SU-DHL-6 (cell line): ENCODE data around the gene FAM3D.
"Not testable (repeated sequence)": the region's sequence is repeated elsewhere in the genome, so short reads cannot be mapped to it uniquely, and the experiment has no call there.

Source experiments
- H2AFZ ChIP-seq: fragments of 200-600 bp; sonication (generic); 2 replicates; pipeline ENCODE4 v1.6.1; 2014; ENCODE audit warnings: low read depth, mild to moderate bottlenecking, moderate library complexity, mixed read lengths, antibody characterized with exemption, low read length; ENCODE audit not compliant: severe bottlenecking
- H3F3A ChIP-seq: fragments of 200-600 bp; shearing (Covaris generic); 2 replicates; pipeline ENCODE4 v1.6.0; 2016; ENCODE audit warnings: antibody characterized with exemption, mild to moderate bottlenecking; ENCODE audit not compliant: insufficient read depth
- H3K27ac ChIP-seq: fragments of 200-600 bp; sonication (generic); 2 replicates; pipeline ENCODE4 v1.5.1; 2016; ENCODE audit warnings: low read depth, mild to moderate bottlenecking, low read length, moderate library complexity, mixed read lengths
- H3K27me3 ChIP-seq: fragments of 200-600 bp; sonication (generic), shearing (Covaris generic); 2 replicates; pipeline ENCODE4 v1.6.0; 2014; ENCODE audit warnings: mild to moderate bottlenecking, low read length
- H3K36me3 ChIP-seq: fragments of 200-600 bp; sonication (generic); 2 replicates; pipeline ENCODE4 v1.6.1; 2014; ENCODE audit warnings: mild to moderate bottlenecking, low read length, mixed read lengths
- H3K4me2 ChIP-seq: fragments of 300-600, 200-600 bp; shearing (Covaris generic), sonication (generic); 2 replicates; pipeline ENCODE4 v1.6.0; 2014; ENCODE audit warnings: low read length, low read depth, mild to moderate bottlenecking; ENCODE audit not compliant: poor library complexity, severe bottlenecking
- H3K4me3 ChIP-seq: fragments of 200-600 bp; sonication (generic); 2 replicates; pipeline ENCODE4 v1.5.1; 2014; ENCODE audit warnings: antibody characterized with exemption, low read length, mild to moderate bottlenecking, mixed read lengths; ENCODE audit not compliant: insufficient read depth, poor library complexity, severe bottlenecking
- H3K79me2 ChIP-seq: fragments of 200-600 bp; sonication (generic); 2 replicates; pipeline ENCODE4 v1.6.1; 2014; ENCODE audit warnings: mild to moderate bottlenecking, low read length, moderate library complexity; ENCODE audit not compliant: insufficient read depth
- H3K9ac ChIP-seq: fragments of 200-600 bp; sonication (generic); 2 replicates; pipeline ENCODE4 v1.7.0; 2014; ENCODE audit warnings: mild to moderate bottlenecking, low read length
- H3K9me2 ChIP-seq: fragments of 200-600 bp; sonication (generic); replicated peaks from 2 replicates; pipeline ENCODE4 v1.6.1; 2014; ENCODE audit warnings: low read length; ENCODE audit not compliant: insufficient read depth
- H3K9me3 ChIP-seq: fragments of 200-600 bp; sonication (generic); 2 replicates; pipeline ENCODE4 v1.6.1; 2014; ENCODE audit warnings: low read length, mixed read lengths; ENCODE audit not compliant: insufficient read depth
- H4K20me1 ChIP-seq: fragments of 200-600 bp; sonication (generic); 2 replicates; pipeline ENCODE4 v1.6.1; 2014; ENCODE audit warnings: low read depth, mild to moderate bottlenecking, antibody characterized with exemption, low read length, moderate library complexity, mixed read lengths
- CTCF ChIP-seq: fragments of 200-600 bp; sonication (generic); IDR thresholded peaks from one replicate; pipeline ENCODE4 v1.5.1; 2017; ENCODE audit warnings: antibody characterized with exemption, mild to moderate bottlenecking, low read length, moderate library complexity; ENCODE audit not compliant: insufficient read depth, poor library complexity, severe bottlenecking
- EZH2phosphoT487 ChIP-seq: fragments of 200-600 bp; sonication (generic), shearing (Covaris generic); conservative IDR thresholded peaks from 2 replicates; pipeline ENCODE4 v1.6.1; 2018; ENCODE audit warnings: mild to moderate bottlenecking, antibody characterized with exemption, low read length, moderate library complexity, mixed read lengths

Gene FAM3D

GRCh38 chr3:58696093-58696492 is 29.5 kb upstream of the FAM3D start:
- TF ChIP-seq CTCF (no peak), EZH2phosphoT487 (no peak)

GRCh38 chr3:58695284-58695683 is 28.7 kb upstream of the FAM3D start:
- not testable (repeated sequence) for H2AFZ ChIP-seq, H3K4me2 ChIP-seq, H3K4me3 ChIP-seq, H3K9ac ChIP-seq, H3K27me3 ChIP-seq, H3K79me2 ChIP-seq, H3K27ac ChIP-seq, H4K20me1 ChIP-seq, H3K9me2 ChIP-seq, H3F3A ChIP-seq, H3K36me3 ChIP-seq
- peaks cover 13% of the 10 kb centered on the region; the same call in 1 of the 2 replicates for H3K9me3 ChIP-seq

More at GRCh38 chr3:58696093-58696492, 29.5 kb upstream of the FAM3D start:
- Histone ChIP-seq H3K27me3 (no peaks in the 10 kb centered on the region), H3K9ac (no peak overlapping the region), H2AFZ (no peak overlapping the region), H3K27ac (no peak overlapping the region), H3K4me2 (no peak overlapping the region), H4K20me1 (no peaks in the 10 kb centered on the region), H3K4me3 (no peak overlapping the region), H3K9me3 (peaks cover 11% of the 10 kb centered on the region; the same call in 1 of the 2 replicates), H3K9me2 (no peaks in the 10 kb centered on the region), H3K36me3 (no peaks in the 10 kb centered on the region), H3K79me2 (no peaks in the 10 kb centered on the region), H3F3A (no peaks in the 10 kb centered on the region)

GRCh38 chr3:58693940-58694850 is 27.6 kb upstream of the FAM3D start:
- no peak overlapping the region for H3K27ac ChIP-seq
- H3K79me2 ChIP-seq: no peaks in the 10 kb centered on the region
- no peaks in the 10 kb centered on the region for H4K20me1 ChIP-seq
- H3F3A ChIP-seq: no peaks in the 10 kb centered on the region
- no peak overlapping the region for H3K4me2 ChIP-seq
- H3K4me3 ChIP-seq: no peak overlapping the region
- peaks cover 13% of the 10 kb centered on the region; the same call in 1 of the 2 replicates for H3K9me3 ChIP-seq
- H3K36me3 ChIP-seq: no peaks in the 10 kb centered on the region
- H2AFZ ChIP-seq: no peak overlapping the region
- H3K9ac ChIP-seq: no peak overlapping the region
- no peaks in the 10 kb centered on the region for H3K9me2 ChIP-seq
- TF ChIP-seq CTCF: no peak
- TF ChIP-seq EZH2phosphoT487: no peak
- H3K27me3 ChIP-seq: no peaks in the 10 kb centered on the region

- H2AFZ ChIP-seq: no peak overlapping the region
- H3K4me2 ChIP-seq: no peak overlapping the region
- no peaks in the 10 kb centered on the region for H3K9me2 ChIP-seq
- no peaks in the 10 kb centered on the region for H3K79me2 ChIP-seq
- H3K36me3 ChIP-seq: no peaks in the 10 kb centered on the region
- TF ChIP-seq CTCF: no peak
- peaks cover 13% of the 10 kb centered on the region; the same call in 1 of the 2 replicates for H3K9me3 ChIP-seq
- no peak overlapping the region for H3K27ac ChIP-seq
- H3K4me3 ChIP-seq: no peak overlapping the region
- no peak overlapping the region for H3K9ac ChIP-seq
- H4K20me1 ChIP-seq: no peaks in the 10 kb centered on the region
- H3K27me3 ChIP-seq: no peaks in the 10 kb centered on the region
- H3F3A ChIP-seq: no peaks in the 10 kb centered on the region
Observed at GRCh38 chr3:58692484-58692883, 25.9 kb upstream of the FAM3D start.
